ENCODE data around the gene CCNA1. TPM values are rescaled to one million over a fixed set of nuclear protein-coding genes. Genes with fewer than 3 reads are reported as not detected.

The CCNA1 gene
- total RNA-seq, 1 experiment from 2014 or later: 18.3 TPM

GRCh38 chr13:36430247-36431203 is 1.8 kb upstream of the CCNA1 start:
- Histone ChIP-seq H4K20me1 (ENCODE audit: low read length) (no peaks in the 10 kb centered on the region), H3K9ac (ENCODE audit: low read length) (no peak overlapping the region), H3K27me3 (ENCODE audit: low read length) (no peaks in the 10 kb centered on the region), H3K4me3 (ENCODE audit: low read length) (no peak overlapping the region), H3K27ac (ENCODE audit: low read length) (no peak overlapping the region), H3K36me3 (ENCODE audit: low read depth, low read length) (no peaks in the 10 kb centered on the region), H3K4me2 (ENCODE audit: low read length) (peak overlapping the region; percentile 75; the same call in 1 of the 2 replicates), H2AFZ (ENCODE audit: low read length) (no peak overlapping the region), H3K4me1 (ENCODE audit: insufficient read depth, low read length) (peaks cover 18% of the 10 kb centered on the region), H3K9me3 (ENCODE audit: low read length) (no peaks in the 10 kb centered on the region), H3K9me2 (replicated peaks; ENCODE audit: low read length) (no peaks in the 10 kb centered on the region), H3F3A (ENCODE audit: low read length, unreplicated experiment) (no peaks in the 10 kb centered on the region), H3K79me2 (ENCODE audit: low read length) (no peaks in the 10 kb centered on the region)
- BruUV-seq (replicated peaks): TSS peak; percentile 59
- ATAC-seq (no peak), DNase-seq (no peak)
- no peak for TF ChIP-seq EZH2 (IDR thresholded peaks at IDR 0.05; ENCODE audit: low read length, unreplicated experiment)
- TF ChIP-seq, protein P1, sequence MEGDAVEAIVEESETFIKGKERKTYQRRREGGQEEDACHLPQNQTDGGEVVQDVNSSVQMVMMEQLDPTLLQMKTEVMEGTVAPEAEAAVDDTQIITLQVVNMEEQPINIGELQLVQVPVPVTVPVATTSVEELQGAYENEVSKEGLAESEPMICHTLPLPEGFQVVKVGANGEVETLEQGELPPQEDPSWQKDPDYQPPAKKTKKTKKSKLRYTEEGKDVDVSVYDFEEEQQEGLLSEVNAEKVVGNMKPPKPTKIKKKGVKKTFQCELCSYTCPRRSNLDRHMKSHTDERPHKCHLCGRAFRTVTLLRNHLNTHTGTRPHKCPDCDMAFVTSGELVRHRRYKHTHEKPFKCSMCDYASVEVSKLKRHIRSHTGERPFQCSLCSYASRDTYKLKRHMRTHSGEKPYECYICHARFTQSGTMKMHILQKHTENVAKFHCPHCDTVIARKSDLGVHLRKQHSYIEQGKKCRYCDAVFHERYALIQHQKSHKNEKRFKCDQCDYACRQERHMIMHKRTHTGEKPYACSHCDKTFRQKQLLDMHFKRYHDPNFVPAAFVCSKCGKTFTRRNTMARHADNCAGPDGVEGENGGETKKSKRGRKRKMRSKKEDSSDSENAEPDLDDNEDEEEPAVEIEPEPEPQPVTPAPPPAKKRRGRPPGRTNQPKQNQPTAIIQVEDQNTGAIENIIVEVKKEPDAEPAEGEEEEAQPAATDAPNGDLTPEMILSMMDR (conservative IDR thresholded peaks at IDR 0.05; ENCODE audit: low read depth, low read length): no peak
- no peak for TF ChIP-seq EZH2phosphoT487 (IDR thresholded peaks at IDR 0.05; ENCODE audit: borderline replicate concordance, low read length)
- POLR2A ChIA-PET (ENCODE audit: unreplicated experiment): no interaction called here
- intact Hi-C loops (cut with micrococcal nuclease): loop anchor here (10.0 kb wide), 1 partner anchor 384 kb away; the partner anchor contains the start of gene RFXAP
- CTCF ChIA-PET: no interaction called here

DNA sequence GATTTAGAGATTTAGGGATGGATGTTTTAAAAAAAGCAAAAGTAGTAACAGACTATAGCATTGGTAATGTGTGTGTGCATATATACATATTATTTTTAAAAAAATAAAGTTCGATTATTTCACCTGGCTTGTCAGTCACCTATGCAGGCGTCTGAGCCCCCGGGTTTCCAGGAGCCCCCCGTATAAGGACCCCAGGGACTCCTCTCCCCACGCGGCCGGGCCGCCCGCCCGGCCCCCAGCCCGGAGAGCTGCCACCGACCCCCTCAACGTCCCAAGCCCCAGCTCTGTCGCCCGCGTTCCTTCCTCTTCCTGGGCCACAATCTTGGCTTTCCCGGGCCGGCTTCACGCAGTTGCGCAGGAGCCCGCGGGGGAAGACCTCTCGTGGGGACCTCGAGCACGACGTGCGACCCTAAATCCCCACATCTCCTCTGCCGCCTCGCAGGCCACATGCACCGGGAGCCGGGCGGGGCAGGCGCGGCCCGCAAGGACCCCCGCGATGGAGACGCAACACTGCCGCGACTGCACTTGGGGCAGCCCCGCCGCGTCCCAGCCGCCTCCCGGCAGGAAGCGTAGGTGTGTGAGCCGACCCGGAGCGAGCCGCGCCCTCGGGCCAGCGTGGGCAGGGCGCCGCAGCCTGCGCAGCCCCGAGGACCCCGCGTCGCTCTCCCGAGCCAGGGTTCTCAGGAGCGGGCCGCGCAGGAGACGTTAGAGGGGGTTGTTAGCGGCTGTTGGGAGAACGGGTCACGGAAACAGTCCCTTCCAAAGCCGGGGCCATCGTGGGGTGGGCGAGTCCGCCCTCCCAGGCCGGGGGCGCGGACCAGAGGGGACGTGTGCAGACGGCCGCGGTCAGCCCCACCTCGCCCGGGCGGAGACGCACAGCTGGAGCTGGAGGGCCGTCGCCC is 840 bp upstream of the CCNA1 start:
- Histone ChIP-seq H3K4me1 (ENCODE audit: insufficient read depth, low read length) (peaks cover 18% of the 10 kb centered on the region), H3K4me2 (ENCODE audit: low read length) (peak overlapping the region; percentile 75)

More for the DNA sequence above, 840 bp upstream of the CCNA1 start:
- TF ChIP-seq EZH2 (IDR thresholded peaks at IDR 0.05; ENCODE audit: low read length, unreplicated experiment) (no peak), EZH2phosphoT487 (IDR thresholded peaks at IDR 0.05; ENCODE audit: borderline replicate concordance, low read length) (no peak)
- TF ChIP-seq, protein P1 (conservative IDR thresholded peaks at IDR 0.05; ENCODE audit: low read depth, low read length): no peak
- no peaks in the 10 kb centered on the region for H3K9me2 ChIP-seq (replicated peaks; ENCODE audit: low read length)
- H3K27ac ChIP-seq (ENCODE audit: low read length): peak overlapping the region; percentile 41
- peak overlapping the region; percentile 57 for H2AFZ ChIP-seq (ENCODE audit: low read length)
- intact Hi-C loops (cut with micrococcal nuclease): loop anchor here (10.0 kb wide), 1 partner anchor 383 kb away; the partner anchor contains the start of gene RFXAP
- H3K36me3 ChIP-seq (ENCODE audit: low read depth, low read length): no peaks in the 10 kb centered on the region
- DNase-seq: no peak
- H3K9ac ChIP-seq (ENCODE audit: low read length): peak overlapping the region; percentile 61
- peak; percentile 54 for ATAC-seq
- POLR2A ChIA-PET (ENCODE audit: unreplicated experiment): no interaction called here
- no TSS peak for BruUV-seq (replicated peaks)
- no peaks in the 10 kb centered on the region for H3K27me3 ChIP-seq (ENCODE audit: low read length)
- CTCF ChIA-PET: no interaction called here
- H3F3A ChIP-seq (ENCODE audit: low read length, unreplicated experiment): no peaks in the 10 kb centered on the region
- H4K20me1 ChIP-seq (ENCODE audit: low read length): no peaks in the 10 kb centered on the region
- no peaks in the 10 kb centered on the region for H3K9me3 ChIP-seq (ENCODE audit: low read length)
- H3K79me2 ChIP-seq (ENCODE audit: low read length): no peaks in the 10 kb centered on the region
- H3K4me3 ChIP-seq (ENCODE audit: low read length): peak overlapping the region; percentile 67
